SU-DHL-6 (cell line): Measurements from ENCODE around the gene CXCR5.
A peak's percentile ranks its signal among the peaks of the same experiment; 100 is the strongest.

Experiments
- H2AFZ ChIP-seq: fragments of 200-600 bp; sonication (generic); 2 replicates; pipeline ENCODE4 v1.6.1; 2014; ENCODE audit warnings: low read depth, mild to moderate bottlenecking, moderate library complexity, mixed read lengths, antibody characterized with exemption, low read length; ENCODE audit not compliant: severe bottlenecking
- H3F3A ChIP-seq: fragments of 200-600 bp; shearing (Covaris generic); 2 replicates; pipeline ENCODE4 v1.6.0; 2016; ENCODE audit warnings: antibody characterized with exemption, mild to moderate bottlenecking; ENCODE audit not compliant: insufficient read depth
- H3K27ac ChIP-seq: fragments of 200-600 bp; sonication (generic); 2 replicates; pipeline ENCODE4 v1.5.1; 2016; ENCODE audit warnings: low read depth, mild to moderate bottlenecking, low read length, moderate library complexity, mixed read lengths
- H3K27me3 ChIP-seq: fragments of 200-600 bp; sonication (generic), shearing (Covaris generic); 2 replicates; pipeline ENCODE4 v1.6.0; 2014; ENCODE audit warnings: mild to moderate bottlenecking, low read length
- H3K36me3 ChIP-seq: fragments of 200-600 bp; sonication (generic); 2 replicates; pipeline ENCODE4 v1.6.1; 2014; ENCODE audit warnings: mild to moderate bottlenecking, low read length, mixed read lengths
- H3K4me2 ChIP-seq: fragments of 300-600, 200-600 bp; shearing (Covaris generic), sonication (generic); 2 replicates; pipeline ENCODE4 v1.6.0; 2014; ENCODE audit warnings: low read length, low read depth, mild to moderate bottlenecking; ENCODE audit not compliant: poor library complexity, severe bottlenecking
- H3K4me3 ChIP-seq: fragments of 200-600 bp; sonication (generic); 2 replicates; pipeline ENCODE4 v1.5.1; 2014; ENCODE audit warnings: antibody characterized with exemption, low read length, mild to moderate bottlenecking, mixed read lengths; ENCODE audit not compliant: insufficient read depth, poor library complexity, severe bottlenecking
- H3K79me2 ChIP-seq: fragments of 200-600 bp; sonication (generic); 2 replicates; pipeline ENCODE4 v1.6.1; 2014; ENCODE audit warnings: mild to moderate bottlenecking, low read length, moderate library complexity; ENCODE audit not compliant: insufficient read depth
- H3K9ac ChIP-seq: fragments of 200-600 bp; sonication (generic); 2 replicates; pipeline ENCODE4 v1.7.0; 2014; ENCODE audit warnings: mild to moderate bottlenecking, low read length
- H3K9me2 ChIP-seq: fragments of 200-600 bp; sonication (generic); replicated peaks from 2 replicates; pipeline ENCODE4 v1.6.1; 2014; ENCODE audit warnings: low read length; ENCODE audit not compliant: insufficient read depth
- H3K9me3 ChIP-seq: fragments of 200-600 bp; sonication (generic); 2 replicates; pipeline ENCODE4 v1.6.1; 2014; ENCODE audit warnings: low read length, mixed read lengths; ENCODE audit not compliant: insufficient read depth
- H4K20me1 ChIP-seq: fragments of 200-600 bp; sonication (generic); 2 replicates; pipeline ENCODE4 v1.6.1; 2014; ENCODE audit warnings: low read depth, mild to moderate bottlenecking, antibody characterized with exemption, low read length, moderate library complexity, mixed read lengths
- EZH2phosphoT487 ChIP-seq: fragments of 200-600 bp; sonication (generic), shearing (Covaris generic); conservative IDR thresholded peaks from 2 replicates; pipeline ENCODE4 v1.6.1; 2018; ENCODE audit warnings: mild to moderate bottlenecking, antibody characterized with exemption, low read length, moderate library complexity, mixed read lengths
- TF ChIP-seq, protein P1 (sequence below): fragments of 200-600 bp; sonication (generic); IDR thresholded peaks from one replicate; pipeline ENCODE4 v1.5.1; 2017; ENCODE audit warnings: antibody characterized with exemption, mild to moderate bottlenecking, low read length, moderate library complexity; ENCODE audit not compliant: insufficient read depth, poor library complexity, severe bottlenecking

Gene CXCR5

DNA sequence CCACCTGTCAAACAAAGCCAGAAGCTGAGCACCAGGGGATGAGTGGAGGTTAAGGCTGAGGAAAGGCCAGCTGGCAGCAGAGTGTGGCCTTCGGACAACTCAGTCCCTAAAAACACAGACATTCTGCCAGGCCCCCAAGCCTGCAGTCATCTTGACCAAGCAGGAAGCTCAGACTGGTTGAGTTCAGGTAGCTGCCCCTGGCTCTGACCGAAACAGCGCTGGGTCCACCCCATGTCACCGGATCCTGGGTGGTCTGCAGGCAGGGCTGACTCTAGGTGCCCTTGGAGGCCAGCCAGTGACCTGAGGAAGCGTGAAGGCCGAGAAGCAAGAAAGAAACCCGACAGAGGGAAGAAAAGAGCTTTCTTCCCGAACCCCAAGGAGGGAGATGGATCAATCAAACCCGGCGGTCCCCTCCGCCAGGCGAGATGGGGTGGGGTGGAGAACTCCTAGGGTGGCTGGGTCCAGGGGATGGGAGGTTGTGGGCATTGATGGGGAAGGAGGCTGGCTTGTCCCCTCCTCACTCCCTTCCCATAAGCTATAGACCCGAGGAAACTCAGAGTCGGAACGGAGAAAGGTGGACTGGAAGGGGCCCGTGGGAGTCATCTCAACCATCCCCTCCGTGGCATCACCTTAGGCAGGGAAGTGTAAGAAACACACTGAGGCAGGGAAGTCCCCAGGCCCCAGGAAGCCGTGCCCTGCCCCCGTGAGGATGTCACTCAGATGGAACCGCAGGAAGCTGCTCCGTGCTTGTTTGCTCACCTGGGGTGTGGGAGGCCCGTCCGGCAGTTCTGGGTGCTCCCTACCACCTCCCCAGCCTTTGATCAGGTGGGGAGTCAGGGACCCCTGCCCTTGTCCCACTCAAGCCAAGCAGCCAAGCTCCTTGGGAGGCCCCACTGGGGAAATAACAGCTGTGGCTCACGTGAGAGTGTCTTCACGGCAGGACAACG is 11.7 kb downstream of the CXCR5 start:
- Histone ChIP-seq H3K9me2 (no peaks in the 10 kb centered on the region), H3K4me2 (peak overlapping the region; percentile 49), H3K27me3 (no peaks in the 10 kb centered on the region), H4K20me1 (no peaks in the 10 kb centered on the region), H3K4me3 (no peak overlapping the region), H3K36me3 (no peaks in the 10 kb centered on the region), H3F3A (peaks cover 11% of the 10 kb centered on the region; the same call in 1 of the 2 replicates), H2AFZ (no peak overlapping the region), H3K9me3 (no peaks in the 10 kb centered on the region), H3K79me2 (peaks cover 7% of the 10 kb centered on the region; the same call in 1 of the 2 replicates), H3K9ac (peak overlapping the region; percentile 31; the same call in 1 of the 2 replicates), H3K27ac (peak overlapping the region; percentile 40)
- no peak for TF ChIP-seq EZH2phosphoT487
- TF ChIP-seq, protein P1, sequence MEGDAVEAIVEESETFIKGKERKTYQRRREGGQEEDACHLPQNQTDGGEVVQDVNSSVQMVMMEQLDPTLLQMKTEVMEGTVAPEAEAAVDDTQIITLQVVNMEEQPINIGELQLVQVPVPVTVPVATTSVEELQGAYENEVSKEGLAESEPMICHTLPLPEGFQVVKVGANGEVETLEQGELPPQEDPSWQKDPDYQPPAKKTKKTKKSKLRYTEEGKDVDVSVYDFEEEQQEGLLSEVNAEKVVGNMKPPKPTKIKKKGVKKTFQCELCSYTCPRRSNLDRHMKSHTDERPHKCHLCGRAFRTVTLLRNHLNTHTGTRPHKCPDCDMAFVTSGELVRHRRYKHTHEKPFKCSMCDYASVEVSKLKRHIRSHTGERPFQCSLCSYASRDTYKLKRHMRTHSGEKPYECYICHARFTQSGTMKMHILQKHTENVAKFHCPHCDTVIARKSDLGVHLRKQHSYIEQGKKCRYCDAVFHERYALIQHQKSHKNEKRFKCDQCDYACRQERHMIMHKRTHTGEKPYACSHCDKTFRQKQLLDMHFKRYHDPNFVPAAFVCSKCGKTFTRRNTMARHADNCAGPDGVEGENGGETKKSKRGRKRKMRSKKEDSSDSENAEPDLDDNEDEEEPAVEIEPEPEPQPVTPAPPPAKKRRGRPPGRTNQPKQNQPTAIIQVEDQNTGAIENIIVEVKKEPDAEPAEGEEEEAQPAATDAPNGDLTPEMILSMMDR, result no peak

GRCh38 chr11:118896472-118896913 is 12.8 kb downstream of the CXCR5 start:
- Histone ChIP-seq H3K36me3 (no peaks in the 10 kb centered on the region), H3K79me2 (peaks cover 7% of the 10 kb centered on the region; the same call in 1 of the 2 replicates), H3F3A (0 out of 2 replicates have a peak, but pooled peaks cover 6% of the 10 kb centered on the region), H3K4me3 (no peak overlapping the region), H4K20me1 (no peaks in the 10 kb centered on the region), H3K4me2 (peak overlapping the region; percentile 9), H3K9me2 (no peaks in the 10 kb centered on the region), H3K9me3 (no peaks in the 10 kb centered on the region), H3K9ac (no peak overlapping the region), H3K27ac (no peak overlapping the region), H2AFZ (no peak overlapping the region), H3K27me3 (no peaks in the 10 kb centered on the region)
- TF ChIP-seq, protein P1, result no peak
- no peak for TF ChIP-seq EZH2phosphoT487

GRCh38 chr11:118896921-118897591 is 13.4 kb downstream of the CXCR5 start:
- Histone ChIP-seq H3K4me2 (no peak overlapping the region), H4K20me1 (no peaks in the 10 kb centered on the region), H3K9me3 (no peaks in the 10 kb centered on the region), H3K79me2 (peaks cover 7% of the 10 kb centered on the region; the same call in 1 of the 2 replicates), H2AFZ (no peak overlapping the region), H3K27ac (no peak overlapping the region), H3K9ac (no peak overlapping the region), H3K27me3 (no peaks in the 10 kb centered on the region), H3K36me3 (no peaks in the 10 kb centered on the region), H3K9me2 (no peaks in the 10 kb centered on the region), H3K4me3 (no peak overlapping the region), H3F3A (0 out of 2 replicates have a peak, but pooled peaks cover 2% of the 10 kb centered on the region)
- no peak for TF ChIP-seq EZH2phosphoT487
- TF ChIP-seq, protein P1, result no peak
